HCEC 1CT (cell line): ENCODE measurements around the gene EML6.
"Not testable (repeated sequence)": the region's sequence is repeated elsewhere in the genome, so short reads cannot be mapped to it uniquely, and the experiment has no call there.

Source experiments
- DNase-seq: peaks from one replicate; pipeline ENCODE4 v3.0.0-alpha.2; 2017

Gene EML6

DNA sequence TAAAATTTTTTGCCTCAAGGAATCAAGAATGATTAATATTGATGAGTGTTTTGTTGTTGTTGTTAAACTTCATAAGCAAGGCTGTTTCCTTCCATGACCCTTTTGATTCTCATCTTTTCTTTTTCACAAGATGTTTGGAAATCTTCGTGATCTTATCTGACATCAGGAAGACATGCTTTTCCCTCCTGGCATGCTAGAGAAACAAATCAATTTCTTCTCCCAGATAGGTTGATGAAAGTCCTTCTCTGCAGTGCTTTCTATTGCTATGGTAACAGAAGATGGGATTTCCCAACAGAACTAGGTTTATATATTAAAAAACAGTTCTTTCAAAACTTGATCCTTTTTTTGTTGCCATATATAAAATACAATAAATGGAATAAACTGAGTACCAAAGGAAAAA, 85.2 kb downstream of the EML6 start:
- no peak for DNase-seq

DNA sequence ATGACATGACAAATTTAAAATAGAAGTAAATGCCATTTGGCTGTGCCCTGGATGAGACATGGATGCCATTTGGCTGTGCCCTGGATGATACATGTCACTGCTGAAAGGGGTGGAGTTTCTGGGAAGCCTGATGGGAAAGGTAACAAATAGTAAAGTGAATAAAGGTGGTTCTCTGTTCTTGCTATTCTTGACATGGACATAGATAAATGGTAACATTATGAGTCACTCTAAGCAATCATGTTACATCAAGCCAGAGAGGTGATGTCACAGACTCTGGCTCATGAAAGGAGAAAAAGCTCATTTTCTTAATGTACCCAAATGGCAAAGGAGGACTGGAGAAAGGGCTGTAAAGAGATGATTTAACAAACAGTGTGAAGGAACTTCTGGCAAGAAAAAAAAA, 86.4 kb downstream of the EML6 start:
- peak; percentile 30 for DNase-seq

DNA sequence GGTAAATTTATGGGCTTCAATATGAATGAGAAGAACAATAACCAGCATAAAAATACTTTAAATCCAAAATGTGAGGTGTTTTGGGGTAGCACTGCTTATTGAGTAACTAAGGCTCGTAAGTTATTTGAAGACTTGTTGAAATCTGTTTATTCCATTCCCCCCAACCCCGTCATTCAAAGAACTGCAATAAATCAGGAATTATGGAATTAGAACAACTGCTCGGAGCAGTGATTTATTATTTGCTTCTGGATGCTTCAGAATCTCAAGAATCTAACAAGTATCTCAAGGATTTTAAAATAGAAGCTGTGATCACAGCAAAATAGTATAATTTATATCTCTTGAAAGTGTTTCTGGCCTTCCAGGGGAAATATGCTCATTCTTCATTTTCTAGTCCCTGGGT, 86.8 kb downstream of the EML6 start:
- DNase-seq, result no peak

DNA sequence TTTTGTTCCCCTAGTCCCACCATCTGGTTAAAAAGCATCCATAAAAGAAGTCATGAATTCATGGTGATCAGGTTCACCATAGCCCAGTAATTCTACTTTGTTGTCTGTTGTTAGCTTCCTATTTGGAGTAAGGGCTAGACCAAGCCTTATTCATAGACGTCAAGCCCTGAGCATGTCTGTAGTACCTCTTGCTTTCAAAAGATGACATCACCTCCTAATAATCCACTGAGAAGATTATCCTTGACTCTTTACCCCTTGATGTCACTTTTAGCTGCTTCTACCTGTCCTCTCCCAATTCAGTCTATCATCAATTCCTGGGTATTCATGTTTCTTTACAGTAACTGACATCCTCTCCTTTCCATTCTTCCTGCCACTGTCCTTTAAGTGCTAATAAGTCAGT, 90.1 kb downstream of the EML6 start:
- no peak for DNase-seq

DNA sequence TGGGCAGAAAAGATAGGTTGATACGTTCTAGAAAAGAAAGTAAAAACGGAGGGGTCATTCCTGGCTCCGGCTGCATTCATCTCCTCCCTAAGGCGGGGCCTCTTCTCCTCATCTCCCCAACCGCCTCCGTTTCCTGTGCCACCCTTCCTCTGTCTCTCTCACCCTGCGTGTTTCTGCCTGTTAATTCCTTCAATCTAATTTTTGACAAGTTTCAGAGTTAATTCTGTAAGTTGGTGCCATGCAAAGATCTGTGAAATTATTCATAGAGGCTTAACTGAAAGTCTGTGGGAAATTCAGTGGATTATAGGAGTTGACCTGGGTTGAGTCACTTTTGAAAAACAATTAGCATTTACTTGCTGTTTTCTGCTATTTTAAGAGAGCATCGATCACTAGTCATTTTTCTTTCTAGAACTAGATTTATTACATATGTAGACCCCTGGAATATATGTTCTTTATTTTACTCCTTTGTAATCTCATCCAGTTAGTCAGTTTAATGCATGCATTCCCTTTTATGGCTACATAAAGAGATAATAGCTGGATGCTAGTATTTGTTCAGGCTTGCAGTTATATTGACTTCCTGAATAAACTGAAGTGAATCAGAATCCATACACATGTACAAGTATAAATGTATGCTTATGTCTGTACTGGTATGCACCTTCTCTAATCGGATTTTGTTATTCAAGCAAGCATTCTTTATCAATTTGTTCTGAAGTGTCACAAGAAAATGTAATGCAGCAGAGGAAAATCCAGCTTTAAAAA, 91.1 kb downstream of the EML6 start:
- no peak for DNase-seq

DNA sequence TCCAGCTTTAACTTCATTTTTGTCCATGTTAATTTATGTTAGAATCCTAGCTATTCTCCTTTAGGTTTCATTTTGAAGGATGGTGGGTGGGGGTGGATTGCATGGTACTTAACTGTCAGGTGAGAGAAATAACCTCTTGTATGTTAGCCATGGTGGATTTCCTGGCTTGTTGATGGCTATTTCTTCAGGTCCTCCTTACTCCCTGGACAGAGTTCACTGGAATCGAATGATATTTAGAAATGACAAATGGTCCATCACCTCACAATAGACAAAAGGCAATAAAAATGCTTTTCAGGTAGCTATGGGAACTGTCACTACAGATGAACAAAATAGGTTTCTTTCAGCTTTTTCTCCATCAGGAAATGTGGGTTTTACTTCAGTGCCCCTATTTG, 91.7 kb downstream of the EML6 start:
- DNase-seq, result no peak

DNA sequence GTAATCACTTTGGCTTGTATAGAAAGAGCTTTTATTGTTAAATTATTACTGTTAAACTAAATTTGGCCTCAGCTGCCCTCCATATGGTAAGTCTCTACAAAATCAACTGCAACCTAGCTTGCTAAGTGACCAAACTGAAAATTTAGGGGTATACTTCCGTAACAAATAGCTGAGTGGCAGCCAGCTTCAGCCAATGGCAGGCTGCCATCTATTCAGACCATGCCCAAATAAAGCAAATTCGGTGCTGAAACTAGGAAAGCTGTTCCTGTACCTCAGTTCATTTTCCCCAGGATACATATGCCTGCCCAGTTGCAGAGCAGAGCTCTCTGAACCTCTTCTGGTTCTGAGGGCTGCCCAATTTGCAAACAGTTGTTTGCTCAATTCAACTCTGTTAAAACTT, 94.8 kb downstream of the EML6 start:
- no peak for DNase-seq

DNA sequence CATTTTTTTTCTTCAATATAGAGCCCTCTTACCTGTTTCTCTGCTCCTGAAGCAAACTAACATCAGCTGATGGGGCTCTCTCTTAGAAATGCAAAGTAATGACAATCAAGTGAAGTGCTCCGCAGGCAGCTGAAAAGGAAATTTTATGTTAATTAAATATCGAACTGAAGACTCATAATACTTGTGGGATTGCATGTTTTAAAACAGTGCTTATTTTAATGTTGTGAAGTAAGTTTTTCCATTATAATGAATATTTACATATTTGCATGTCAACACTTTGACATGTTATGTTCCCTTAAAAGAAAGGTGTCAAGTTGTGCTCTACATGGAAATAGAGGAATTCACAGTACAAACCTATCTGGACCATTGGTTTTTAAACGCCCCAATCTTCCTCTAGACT, 97.1 kb downstream of the EML6 start:
- no peak for DNase-seq

DNA sequence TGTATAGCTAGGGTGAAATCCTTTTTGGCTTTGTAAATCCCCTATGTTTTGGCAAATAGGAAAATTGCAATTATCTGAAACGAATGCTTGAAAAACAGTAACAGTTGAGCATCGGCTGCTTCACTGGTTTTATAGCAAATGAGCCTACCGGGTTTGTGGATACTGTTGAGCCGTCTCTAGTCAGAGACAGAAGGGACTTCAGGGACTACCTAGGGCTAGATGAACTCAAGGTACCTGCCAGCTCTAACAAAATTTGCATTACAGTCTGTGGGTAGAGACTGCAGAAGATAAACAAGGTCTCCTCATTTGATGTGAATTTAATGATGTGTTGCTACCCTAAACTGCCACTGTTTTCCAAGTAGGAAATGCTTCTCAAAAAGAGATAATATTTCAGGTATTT, 101.1 kb downstream of the EML6 start:
- no peak for DNase-seq

DNA sequence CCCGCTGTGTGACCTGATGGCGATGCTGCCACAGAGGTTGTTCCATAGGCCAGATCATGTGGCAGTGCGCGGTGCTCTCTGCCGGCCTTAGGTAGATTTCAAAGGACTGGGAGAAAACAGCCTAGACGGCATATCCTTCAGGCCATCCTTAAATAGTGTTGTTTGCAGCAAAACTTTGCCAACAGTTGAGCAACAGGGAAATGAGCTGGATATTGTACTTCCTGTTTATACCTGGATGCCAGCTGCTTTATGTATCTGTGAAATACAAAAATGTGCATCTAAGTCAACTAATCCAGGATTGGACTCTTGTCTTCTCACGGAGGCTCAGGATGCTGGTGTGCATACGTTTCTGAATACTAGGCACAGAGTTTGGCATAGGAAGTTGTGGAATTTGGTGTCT, 107.1 kb downstream of the EML6 start:
- no peak for DNase-seq

DNA sequence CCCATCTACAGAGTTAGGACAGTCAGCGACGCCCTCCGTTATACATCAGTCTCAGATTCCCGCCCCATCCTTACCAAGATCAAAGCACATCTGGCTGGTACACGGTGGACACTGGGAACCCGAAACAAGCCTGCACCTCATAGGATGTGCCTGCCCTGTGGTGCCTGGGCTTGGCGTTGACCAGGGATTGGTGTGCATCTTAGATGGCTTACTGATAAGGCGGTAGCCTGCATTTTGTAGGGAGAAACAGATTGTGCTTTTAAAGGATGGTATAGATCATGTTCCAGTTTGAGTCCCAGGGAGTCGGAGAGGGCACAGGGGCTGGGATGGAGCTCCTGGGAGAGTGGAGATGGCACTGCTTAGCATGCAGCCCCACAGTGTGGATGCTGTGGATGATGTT, 108.0 kb downstream of the EML6 start:
- DNase-seq, result no peak

DNA sequence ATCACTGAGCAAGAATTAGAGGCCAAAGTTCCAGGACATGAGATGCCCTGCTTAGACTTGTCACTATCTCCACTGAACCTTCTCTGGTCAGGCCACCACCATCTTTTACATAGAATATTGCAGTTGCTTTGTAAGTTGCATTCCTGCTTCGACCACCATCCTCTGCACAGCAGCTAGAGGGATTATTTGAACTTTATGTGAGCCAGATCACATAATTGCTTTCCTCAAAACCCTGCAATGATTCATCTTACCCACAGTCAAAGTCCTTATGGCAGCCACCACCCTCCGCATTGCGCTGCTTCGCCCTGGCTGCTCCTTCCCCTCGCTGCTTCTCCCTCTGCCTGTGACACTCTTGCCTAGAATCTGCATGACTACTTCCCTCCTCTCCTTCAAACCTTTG, 111.3 kb downstream of the EML6 start:
- DNase-seq, result no peak

DNA sequence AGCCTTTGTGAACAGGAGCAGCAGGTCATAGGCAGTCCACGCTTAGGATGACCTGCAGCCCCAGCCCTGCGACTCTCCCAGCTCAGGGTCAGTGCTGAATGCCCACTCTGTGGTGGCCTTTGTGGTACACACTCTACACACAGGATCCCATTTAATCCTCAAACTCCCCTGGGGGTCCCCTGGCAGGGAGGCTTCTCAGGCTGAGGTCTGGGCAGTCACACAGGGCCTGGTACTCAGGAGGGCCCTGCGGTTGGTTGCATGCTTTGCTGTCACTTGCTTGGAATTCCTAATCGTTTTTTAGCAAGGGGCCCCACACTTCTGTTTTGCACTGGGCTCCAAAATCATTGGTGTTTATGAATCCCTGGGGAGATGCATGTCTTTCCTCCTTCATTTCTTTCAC, 113.0 kb downstream of the EML6 start:
- no peak for DNase-seq

DNA sequence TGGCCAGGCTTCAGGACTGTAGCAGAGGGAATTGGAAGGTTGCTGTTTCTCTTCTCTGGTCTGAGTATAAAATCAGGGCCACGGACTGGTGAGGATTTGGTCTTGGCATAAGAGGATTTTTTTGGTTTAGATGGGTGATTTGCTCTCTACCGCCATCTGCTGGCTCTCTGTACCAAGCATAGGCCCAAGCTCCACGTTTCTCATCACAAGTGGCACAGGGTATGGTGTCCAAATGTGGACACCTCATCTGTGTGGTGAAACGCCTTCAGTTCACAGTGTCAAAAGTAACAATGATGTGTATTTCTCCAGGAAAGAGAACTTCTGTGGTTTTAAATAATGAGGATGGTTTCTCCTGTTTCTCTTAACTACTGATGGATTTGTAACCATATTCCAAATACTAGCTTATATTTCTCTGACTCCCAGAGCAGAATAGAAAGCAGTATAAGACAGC, 115.1 kb downstream of the EML6 start:
- peak; percentile 66 for DNase-seq

DNA sequence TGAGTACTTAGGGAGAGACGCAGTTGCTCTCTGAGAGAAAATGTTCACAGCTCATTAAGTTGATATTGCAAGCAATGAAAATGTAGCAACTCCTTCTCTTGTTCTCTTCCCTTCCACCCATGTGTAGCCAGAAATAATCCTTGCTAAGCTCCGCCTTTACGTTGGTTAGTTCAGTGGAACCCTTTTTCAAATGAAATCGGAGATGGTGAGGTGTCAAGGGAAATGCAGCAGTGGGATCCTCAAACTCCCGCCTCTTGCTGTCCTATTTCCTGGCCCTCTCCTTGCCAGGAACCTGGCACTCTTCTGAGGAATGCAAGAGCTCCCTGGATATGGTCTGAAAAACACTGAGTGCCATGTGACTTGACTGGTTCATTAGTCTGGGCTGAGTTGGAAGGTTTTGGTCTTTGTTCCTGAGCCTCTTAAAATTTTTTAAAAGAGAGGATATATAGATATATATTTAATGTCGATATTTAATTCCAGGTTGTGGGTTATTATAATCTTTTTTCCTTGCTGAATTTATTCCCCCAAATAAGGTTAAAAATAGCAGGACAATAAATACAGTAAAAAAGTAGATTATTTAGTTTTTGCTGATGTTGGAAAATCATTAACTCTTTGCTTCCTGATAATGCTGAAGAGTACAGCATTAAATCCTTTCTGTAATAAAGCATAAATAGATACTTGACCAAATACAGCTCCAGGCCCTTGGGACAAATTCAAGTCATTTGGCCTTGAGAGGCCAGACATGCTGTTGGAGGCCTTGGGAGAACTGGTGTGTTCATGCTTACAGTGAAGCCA, 116.2 kb downstream of the EML6 start:
- DNase-seq, result no peak

DNA sequence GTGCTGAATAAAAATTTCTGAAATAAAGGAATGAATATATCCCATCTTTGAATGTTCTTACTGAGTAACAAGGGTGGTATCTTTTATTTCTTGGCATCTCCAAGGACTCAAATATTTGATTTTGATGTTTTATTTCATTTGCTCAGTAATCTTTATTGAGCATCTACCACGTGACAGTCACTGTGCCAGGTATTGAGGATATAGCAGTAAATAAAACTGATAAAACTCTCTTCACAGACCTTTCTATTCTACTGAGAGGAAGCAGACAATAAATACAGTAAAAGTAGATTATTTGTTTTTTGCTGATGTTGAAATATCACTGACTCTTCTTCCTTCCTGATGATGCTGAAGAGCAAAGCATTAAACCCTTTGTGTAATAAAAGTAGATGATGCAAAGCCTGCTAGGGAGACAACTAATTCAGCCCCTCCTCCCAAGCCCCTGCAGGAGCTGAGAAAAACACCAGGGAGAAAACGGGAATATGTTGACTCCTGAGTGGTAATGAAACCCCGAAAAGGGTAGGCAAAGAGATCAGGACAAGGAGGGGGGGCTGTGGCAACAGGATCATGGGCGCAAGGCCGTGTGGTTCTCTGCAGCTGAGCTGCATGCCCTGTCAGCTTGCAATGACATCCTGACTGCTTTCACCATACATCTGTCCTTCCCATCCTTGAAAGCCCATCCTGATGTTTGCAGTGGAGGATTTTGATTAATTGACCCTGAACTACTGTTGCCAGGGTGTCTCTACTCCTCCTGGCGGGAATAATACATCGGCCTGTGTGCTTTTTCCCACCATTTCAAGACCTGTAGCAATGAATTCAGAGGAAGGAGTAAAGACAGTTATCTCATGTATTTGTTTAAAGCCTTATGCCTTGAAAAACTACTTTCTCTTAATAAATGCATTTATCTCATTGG, 117.4 kb downstream of the EML6 start:
- DNase-seq, result no peak

DNA sequence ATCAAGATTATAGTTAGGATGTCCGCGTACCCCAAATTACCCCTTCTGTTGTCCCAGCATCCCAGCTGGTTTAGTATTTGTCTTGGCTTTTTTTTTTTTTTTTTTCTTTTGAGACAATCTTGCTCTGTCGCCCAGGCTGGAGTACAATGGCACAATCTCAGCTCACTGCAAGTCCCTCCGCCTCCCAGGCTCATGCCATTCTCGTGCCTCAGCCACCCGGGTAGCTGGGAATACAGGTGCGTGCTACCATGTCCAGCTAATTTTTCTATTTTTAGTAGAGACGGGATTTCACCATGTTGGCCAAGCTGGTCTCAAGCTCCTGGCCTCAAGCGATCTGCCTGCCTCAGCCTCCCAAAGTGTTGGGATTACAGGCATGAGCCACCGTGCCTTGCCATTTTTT, 118.0 kb downstream of the EML6 start:
- DNase-seq, result not testable (repeated sequence)

DNA sequence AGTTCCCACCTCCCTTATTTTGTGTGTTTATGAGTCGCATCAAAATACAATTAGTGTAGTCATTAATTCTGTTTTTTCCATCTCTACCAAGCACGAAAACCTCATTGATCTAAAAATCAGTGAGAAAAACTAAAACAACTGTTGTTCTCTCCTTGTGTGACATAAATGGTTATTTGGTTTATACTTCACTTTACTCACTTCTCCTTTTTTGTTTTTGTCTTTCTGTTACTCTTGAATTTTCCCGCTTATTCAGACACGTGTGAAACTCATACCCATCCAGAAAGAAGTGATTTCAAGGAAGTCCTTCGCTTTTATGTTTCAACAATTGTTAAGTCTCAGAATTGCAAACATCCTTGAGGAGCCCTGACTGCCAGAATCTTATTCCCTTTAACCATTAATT, 121.6 kb downstream of the EML6 start:
- DNase-seq, result no peak

DNA sequence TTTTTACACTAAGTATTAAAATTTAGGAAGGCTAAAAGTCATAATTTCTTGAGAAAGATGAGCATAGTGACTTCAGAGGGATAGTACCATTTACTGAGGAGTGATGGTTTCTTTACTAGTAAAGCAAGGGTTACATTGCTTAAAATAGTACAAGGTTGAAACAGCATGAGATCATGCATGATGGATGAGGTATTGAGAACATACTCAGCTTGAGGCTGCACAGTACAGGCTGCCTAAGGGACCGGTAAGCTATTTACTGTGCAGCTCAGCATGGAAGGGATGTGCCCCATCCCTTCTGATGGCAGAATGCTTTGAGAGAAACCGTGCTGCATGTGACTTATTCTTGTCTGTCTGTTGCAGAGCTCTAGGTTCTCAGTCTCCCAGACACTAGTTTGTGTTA, 122.1 kb downstream of the EML6 start:
- no peak for DNase-seq

DNA sequence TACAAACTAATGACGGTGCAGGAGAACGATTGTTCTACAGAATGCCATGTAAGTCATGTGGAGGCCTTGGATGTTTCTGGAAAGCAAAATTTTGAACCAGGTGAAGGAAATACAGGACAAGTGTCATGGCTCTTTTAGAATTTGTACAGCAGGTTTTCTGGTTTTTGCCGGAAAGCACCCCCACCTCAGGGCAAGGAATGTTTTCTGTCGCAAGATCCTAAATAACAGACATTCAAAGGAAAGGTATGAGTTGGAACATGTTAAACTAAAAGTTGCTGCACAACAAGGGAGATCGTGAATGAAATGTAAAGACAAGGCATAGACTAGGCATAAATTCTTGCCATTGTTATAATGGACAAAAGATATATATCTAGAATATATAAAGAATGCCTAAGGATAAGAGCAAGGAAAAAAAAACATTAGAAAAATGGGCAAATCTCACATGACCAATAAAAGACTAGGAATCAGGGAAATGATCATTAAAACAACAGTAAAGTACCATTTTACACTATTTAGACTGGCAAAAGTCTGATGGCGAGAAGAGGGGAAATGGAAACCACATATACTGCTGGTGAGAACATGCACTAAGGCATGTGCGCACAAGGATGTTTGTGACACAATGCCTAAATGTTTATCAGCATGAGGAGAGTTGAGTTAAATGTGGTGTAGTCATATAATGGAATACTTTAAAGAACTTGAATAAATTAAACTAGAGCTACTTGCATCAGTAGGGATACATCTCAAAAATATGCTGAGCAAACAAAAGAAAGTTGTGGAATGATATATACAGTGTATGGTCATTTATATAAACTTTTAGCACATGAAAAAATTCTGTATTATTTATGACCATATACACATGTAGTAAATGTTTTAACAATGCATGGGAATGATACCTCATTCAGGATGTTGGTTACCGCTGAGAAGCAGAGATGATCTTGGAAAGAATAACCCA, 127.0 kb downstream of the EML6 start:
- DNase-seq, result no peak

DNA sequence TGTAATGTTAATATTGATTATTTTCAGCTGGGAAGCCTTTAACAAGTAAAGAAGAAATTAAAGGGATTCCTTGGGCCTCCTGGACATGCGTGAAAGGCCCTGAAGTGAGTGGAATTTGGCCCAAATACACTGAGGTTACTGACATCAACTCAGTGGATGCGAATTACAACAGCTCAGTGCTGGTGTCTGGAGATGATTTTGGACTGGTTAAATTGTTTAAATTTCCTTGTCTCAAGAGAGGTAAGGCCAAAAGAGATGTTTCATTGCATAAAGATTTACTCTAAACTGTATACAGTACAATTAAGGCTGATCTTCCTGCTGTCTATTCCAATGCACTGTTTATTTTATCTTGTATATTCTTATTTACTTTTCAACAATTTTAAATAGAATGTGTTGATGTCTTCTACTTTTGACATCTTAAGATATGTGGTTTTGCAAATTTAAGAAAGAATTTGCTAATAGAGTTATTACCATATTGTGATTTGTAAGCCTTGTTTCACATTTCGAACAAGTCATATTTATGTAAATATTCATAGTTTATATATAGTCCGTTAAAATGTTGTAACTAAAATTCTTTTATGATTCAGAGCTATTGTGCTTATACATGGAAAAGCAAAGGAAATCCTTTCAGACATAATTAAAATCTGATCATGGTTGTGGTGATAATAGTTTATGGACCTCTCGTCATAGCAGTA, 130.3 kb downstream of the EML6 start:
- DNase-seq, result peak; percentile 45

DNA sequence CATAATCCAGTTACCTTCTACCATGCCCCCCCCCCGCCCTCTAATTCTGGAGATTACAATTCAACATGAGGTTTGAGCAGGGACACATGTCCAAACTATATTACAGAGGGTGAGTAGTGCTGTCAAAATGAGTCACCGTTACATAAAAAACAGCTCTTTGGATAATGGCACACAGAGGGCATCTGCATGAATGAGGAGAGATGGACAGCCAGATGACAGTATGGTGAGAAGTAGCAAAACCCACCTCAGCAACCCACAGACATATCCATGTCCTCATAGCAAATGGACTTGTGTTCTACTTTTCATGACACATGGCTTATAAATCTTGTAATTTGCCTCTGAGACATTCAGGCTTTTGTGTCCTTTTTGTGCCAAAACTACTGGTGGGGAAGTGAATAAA, 132.0 kb downstream of the EML6 start:
- DNase-seq, result peak; percentile 28
